ENCODE data around the gene CNOT4.
"Not testable (repeated sequence)": the region's sequence is repeated elsewhere in the genome, so short reads cannot be mapped to it uniquely, and the experiment has no call there.

CNOT4 gene

GRCh38 chr7:135489791-135490190 lies 20.1 kb downstream of the CNOT4 start:
- no peak overlapping the region for H3K4me3 Mint-ChIP-seq
- H3K9me3 Mint-ChIP-seq = no peaks in the 10 kb centered on the region
- H3K27me3 Mint-ChIP-seq = no peaks in the 10 kb centered on the region
- DNase-seq = no peak
- H3K4me1 Mint-ChIP-seq = peaks cover 13% of the 10 kb centered on the region
- H3K27ac Mint-ChIP-seq = no peak overlapping the region
- ATAC-seq = no peak

GRCh38 chr7:135486261-135486920 lies 23.5 kb downstream of the CNOT4 start:
- DNase-seq (no peak), ATAC-seq (no peak)
- Mint-ChIP-seq H3K9me3 (no peaks in the 10 kb centered on the region), H3K4me3 (no peak overlapping the region), H3K27ac (peak overlapping the region in 1 of 2 donors; percentile 10), H3K4me1 (peaks cover 20% of the 10 kb centered on the region), H3K27me3 (no peaks in the 10 kb centered on the region)

GRCh38 chr7:135481598-135481979 lies 28.3 kb downstream of the CNOT4 start:
- Mint-ChIP-seq H3K27me3 (no peaks in the 10 kb centered on the region), H3K4me3 (no peak overlapping the region), H3K9me3 (no peaks in the 10 kb centered on the region), H3K4me1 (peaks cover 23% of the 10 kb centered on the region), H3K27ac (no peak overlapping the region)
- ATAC-seq = no peak
- DNase-seq = no peak

GRCh38 chr7:135480966-135481597 lies 28.8 kb downstream of the CNOT4 start:
- no peak for ATAC-seq
- Mint-ChIP-seq H3K9me3 (no peaks in the 10 kb centered on the region), H3K27me3 (no peaks in the 10 kb centered on the region), H3K4me1 (peaks cover 23% of the 10 kb centered on the region), H3K4me3 (no peak overlapping the region), H3K27ac (no peak overlapping the region)
- no peak for DNase-seq

GRCh38 chr7:135475521-135475920 lies 34.4 kb downstream of the CNOT4 start:
- Mint-ChIP-seq H3K4me1 (peaks cover 6% of the 10 kb centered on the region), H3K9me3 (no peaks in the 10 kb centered on the region)

GRCh38 chr7:135469705-135470104 lies 40.2 kb downstream of the CNOT4 start:
- not testable (repeated sequence) for H3K9me3 Mint-ChIP-seq, DNase-seq, H3K27me3 Mint-ChIP-seq, ATAC-seq, H3K4me3 Mint-ChIP-seq, H3K27ac Mint-ChIP-seq, H3K4me1 Mint-ChIP-seq

More at GRCh38 chr7:135475521-135475920, 34.4 kb downstream of the CNOT4 start:
- H3K27ac Mint-ChIP-seq = no peak overlapping the region
- no peaks in the 10 kb centered on the region for H3K27me3 Mint-ChIP-seq
- no peak overlapping the region for H3K4me3 Mint-ChIP-seq
- DNase-seq (no peak), ATAC-seq (no peak)

GRCh38 chr7:135467207-135467711 lies 42.6 kb downstream of the CNOT4 start:
- H3K4me1 Mint-ChIP-seq = peaks cover 16% of the 10 kb centered on the region
- H3K27ac Mint-ChIP-seq = no peak overlapping the region
- no peak for ATAC-seq
- H3K4me3 Mint-ChIP-seq = no peak overlapping the region
- no peaks in the 10 kb centered on the region for H3K9me3 Mint-ChIP-seq
- DNase-seq = no peak
- H3K27me3 Mint-ChIP-seq = no peaks in the 10 kb centered on the region

- Mint-ChIP-seq H3K4me3 (no peak overlapping the region), H3K27me3 (no peaks in the 10 kb centered on the region), H3K9me3 (no peaks in the 10 kb centered on the region), H3K4me1 (peaks cover 17% of the 10 kb centered on the region), H3K27ac (no peak overlapping the region)
- no peak for DNase-seq
- ATAC-seq = no peak
Measured at GRCh38 chr7:135466442-135467206, 43.3 kb downstream of the CNOT4 start.

- Mint-ChIP-seq H3K4me1 (peaks cover 35% of the 10 kb centered on the region), H3K9me3 (no peaks in the 10 kb centered on the region), H3K27ac (no peak overlapping the region), H3K27me3 (no peaks in the 10 kb centered on the region), H3K4me3 (no peak overlapping the region)
- ATAC-seq (no peak), DNase-seq (no peak)
Measured at GRCh38 chr7:135463908-135464307, 46.0 kb downstream of the CNOT4 start.

GRCh38 chr7:135459951-135460567 lies 49.8 kb downstream of the CNOT4 start:
- DNase-seq = no peak
- ATAC-seq = no peak
- H3K27me3 Mint-ChIP-seq = no peaks in the 10 kb centered on the region
- H3K4me3 Mint-ChIP-seq = peak overlapping the region in 1 of 2 donors; percentile 10
- H3K4me1 Mint-ChIP-seq = peaks cover 58% of the 10 kb centered on the region
- no peaks in the 10 kb centered on the region for H3K9me3 Mint-ChIP-seq
- no peak overlapping the region for H3K27ac Mint-ChIP-seq

- ATAC-seq = no peak
- Mint-ChIP-seq H3K9me3 (no peaks in the 10 kb centered on the region), H3K4me3 (no peak overlapping the region), H3K27ac (no peak overlapping the region), H3K4me1 (peaks cover 64% of the 10 kb centered on the region), H3K27me3 (no peaks in the 10 kb centered on the region)
- DNase-seq = no peak
Measured at GRCh38 chr7:135459076-135459475, 50.8 kb downstream of the CNOT4 start.

- Mint-ChIP-seq H3K27me3 (no peaks in the 10 kb centered on the region), H3K4me3 (no peak overlapping the region), H3K4me1 (peaks cover 57% of the 10 kb centered on the region), H3K9me3 (no peaks in the 10 kb centered on the region), H3K27ac (no peak overlapping the region)
- ATAC-seq (peak; percentile 57), DNase-seq (no peak)
Measured at GRCh38 chr7:135454060-135454459, 55.8 kb downstream of the CNOT4 start.

GRCh38 chr7:135449436-135449835 lies 60.5 kb downstream of the CNOT4 start:
- H3K9me3 Mint-ChIP-seq = no peaks in the 10 kb centered on the region
- H3K4me3 Mint-ChIP-seq = no peak overlapping the region
- H3K4me1 Mint-ChIP-seq = peaks cover 44% of the 10 kb centered on the region
- H3K27ac Mint-ChIP-seq = peak overlapping the region in 1 of 2 donors; percentile 35
- ATAC-seq = no peak
- H3K27me3 Mint-ChIP-seq = no peaks in the 10 kb centered on the region
- DNase-seq = no peak

GRCh38 chr7:135448753-135449152 lies 61.1 kb downstream of the CNOT4 start:
- ATAC-seq (no peak), DNase-seq (no peak)
- Mint-ChIP-seq H3K27ac (peak overlapping the region; percentile 27 to 85), H3K4me1 (peaks cover 44% of the 10 kb centered on the region), H3K4me3 (no peak overlapping the region), H3K9me3 (no peaks in the 10 kb centered on the region), H3K27me3 (no peaks in the 10 kb centered on the region)

- no peaks in the 10 kb centered on the region for H3K9me3 Mint-ChIP-seq
- ATAC-seq (no peak), DNase-seq (no peak)
- H3K4me1 Mint-ChIP-seq = peaks cover 44% of the 10 kb centered on the region
- no peak overlapping the region for H3K4me3 Mint-ChIP-seq
- H3K27me3 Mint-ChIP-seq = no peaks in the 10 kb centered on the region
- H3K27ac Mint-ChIP-seq = peak overlapping the region in 1 of 2 donors; percentile 49
Measured at GRCh38 chr7:135447748-135448147, 62.2 kb downstream of the CNOT4 start.
